Brain microvascular endothelial cell (primary cell): ENCODE results near the gene ZNF17.

ENCODE experiments used
- DNase-seq: peaks from one replicate; pipeline ENCODE4 v3.0.0-alpha.2; 2020
- H3K27ac ChIP-seq: fragments of 250-450 bp; sonication (Bioruptor Pico); 2 replicates; pipeline ENCODE4 v1.5.1; 2020; ENCODE audit warnings: mild to moderate bottlenecking, moderate library complexity
- H3K27me3 ChIP-seq: fragments of 250-450 bp; sonication (Bioruptor Pico); replicated peaks from 2 replicates; pipeline ENCODE4 v1.5.1; 2020; ENCODE audit warnings: mild to moderate bottlenecking
- H3K36me3 ChIP-seq: fragments of 250-450 bp; sonication (Bioruptor Pico); replicated peaks from 2 replicates; pipeline ENCODE4 v1.5.1; 2020; ENCODE audit warnings: mild to moderate bottlenecking
- H3K4me3 ChIP-seq: 2 replicates; pipeline ENCODE4 v1.5.1; 2011; ENCODE audit warnings: low read depth, mild to moderate bottlenecking, control low read depth, low read length, moderate library complexity
- in situ Hi-C: cut with HindIII; loops from 2 replicates; pipeline ENCODE4 v1.10.0; 2017; ENCODE audit warnings: low sequenced_read_pairs, low pct_ligation_motif_present
- TF ChIP-seq, protein P1 (sequence below): IDR thresholded peaks from 2 replicates; pipeline ENCODE4 v1.5.1; 2011; ENCODE audit warnings: low read depth, mild to moderate bottlenecking, moderate library complexity, low read length, control low read depth, inconsistent platforms; ENCODE audit errors: missing control alignments

Gene ZNF17

DNA sequence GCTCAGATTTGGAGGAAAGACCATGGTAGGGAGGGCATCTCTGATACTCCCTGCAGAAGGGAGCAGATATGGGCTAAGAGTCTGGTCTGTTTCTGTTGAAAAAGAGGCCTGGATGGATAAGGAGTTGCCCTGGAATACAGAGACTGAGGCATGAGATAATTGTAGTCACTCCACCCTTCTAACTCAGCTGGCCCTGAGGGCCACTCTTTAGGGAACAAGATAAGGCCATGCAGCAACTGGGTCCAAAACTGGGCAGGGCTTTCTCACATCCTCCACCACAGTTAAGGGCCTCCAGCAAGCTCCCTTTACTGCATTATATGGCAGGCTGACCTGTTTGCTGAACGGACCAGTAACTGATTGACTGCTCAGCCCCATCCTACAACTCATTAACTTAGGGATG, 25.5 kb downstream of the ZNF17 start:
- in situ Hi-C loops = no loop called here
- H3K4me3 ChIP-seq = peak overlapping the region; percentile 83
- no peak for DNase-seq
- H3K36me3 ChIP-seq = peaks cover 2% of the 10 kb centered on the region
- TF ChIP-seq, protein P1, sequence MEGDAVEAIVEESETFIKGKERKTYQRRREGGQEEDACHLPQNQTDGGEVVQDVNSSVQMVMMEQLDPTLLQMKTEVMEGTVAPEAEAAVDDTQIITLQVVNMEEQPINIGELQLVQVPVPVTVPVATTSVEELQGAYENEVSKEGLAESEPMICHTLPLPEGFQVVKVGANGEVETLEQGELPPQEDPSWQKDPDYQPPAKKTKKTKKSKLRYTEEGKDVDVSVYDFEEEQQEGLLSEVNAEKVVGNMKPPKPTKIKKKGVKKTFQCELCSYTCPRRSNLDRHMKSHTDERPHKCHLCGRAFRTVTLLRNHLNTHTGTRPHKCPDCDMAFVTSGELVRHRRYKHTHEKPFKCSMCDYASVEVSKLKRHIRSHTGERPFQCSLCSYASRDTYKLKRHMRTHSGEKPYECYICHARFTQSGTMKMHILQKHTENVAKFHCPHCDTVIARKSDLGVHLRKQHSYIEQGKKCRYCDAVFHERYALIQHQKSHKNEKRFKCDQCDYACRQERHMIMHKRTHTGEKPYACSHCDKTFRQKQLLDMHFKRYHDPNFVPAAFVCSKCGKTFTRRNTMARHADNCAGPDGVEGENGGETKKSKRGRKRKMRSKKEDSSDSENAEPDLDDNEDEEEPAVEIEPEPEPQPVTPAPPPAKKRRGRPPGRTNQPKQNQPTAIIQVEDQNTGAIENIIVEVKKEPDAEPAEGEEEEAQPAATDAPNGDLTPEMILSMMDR = no peak
- H3K27me3 ChIP-seq = no peaks in the 10 kb centered on the region
- no peak overlapping the region for H3K27ac ChIP-seq

DNA sequence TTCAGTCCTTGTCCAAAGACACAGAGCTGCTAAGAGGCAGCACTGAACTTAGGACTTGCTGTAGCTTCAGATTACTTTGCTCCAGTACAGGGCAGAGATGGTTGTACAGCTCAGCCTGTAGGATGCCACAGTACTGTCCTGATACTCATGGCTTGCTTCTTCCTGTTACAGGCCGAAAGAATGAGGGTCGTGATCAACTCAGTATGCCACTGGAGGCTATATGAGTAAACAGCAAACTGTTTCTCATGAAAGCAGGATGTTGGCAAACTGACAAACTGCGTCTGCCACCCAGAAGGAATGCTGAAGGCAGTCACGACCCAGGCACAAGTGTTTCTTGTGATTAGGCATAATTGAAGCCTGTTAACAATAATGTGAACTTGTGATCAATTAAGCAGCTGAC, 27.0 kb downstream of the ZNF17 start:
- peak; percentile 4 for DNase-seq
- Histone ChIP-seq H3K36me3 (peaks cover 5% of the 10 kb centered on the region), H3K27me3 (no peaks in the 10 kb centered on the region), H3K4me3 (no peak overlapping the region), H3K27ac (no peak overlapping the region)
- TF ChIP-seq, protein P1 = no peak
- in situ Hi-C loops = no loop called here

DNA sequence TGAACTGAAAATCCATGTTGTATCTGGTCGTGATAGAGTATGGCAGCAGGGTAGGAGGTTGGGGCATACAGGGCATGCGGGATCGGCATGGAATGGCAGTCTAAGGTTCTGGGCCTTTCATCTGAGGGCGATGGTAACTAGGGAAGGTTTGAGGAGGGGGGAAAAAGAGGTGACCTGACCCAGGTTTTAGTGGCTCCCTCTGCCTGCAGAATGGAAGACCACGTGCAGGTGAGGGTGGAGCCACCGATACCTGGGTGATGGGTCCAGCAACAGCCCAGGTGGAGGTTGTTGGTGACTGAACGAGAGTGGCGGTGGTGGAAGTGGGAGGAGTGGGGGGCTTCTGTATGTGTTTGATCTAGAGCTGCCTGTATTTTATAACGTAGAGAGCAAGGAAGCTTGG, 28.0 kb downstream of the ZNF17 start:
- TF ChIP-seq, protein P1 = no peak
- Histone ChIP-seq H3K36me3 (peaks cover 15% of the 10 kb centered on the region), H3K4me3 (no peak overlapping the region), H3K27me3 (no peaks in the 10 kb centered on the region), H3K27ac (no peak overlapping the region)
- DNase-seq = no peak
- in situ Hi-C loops = no loop called here

DNA sequence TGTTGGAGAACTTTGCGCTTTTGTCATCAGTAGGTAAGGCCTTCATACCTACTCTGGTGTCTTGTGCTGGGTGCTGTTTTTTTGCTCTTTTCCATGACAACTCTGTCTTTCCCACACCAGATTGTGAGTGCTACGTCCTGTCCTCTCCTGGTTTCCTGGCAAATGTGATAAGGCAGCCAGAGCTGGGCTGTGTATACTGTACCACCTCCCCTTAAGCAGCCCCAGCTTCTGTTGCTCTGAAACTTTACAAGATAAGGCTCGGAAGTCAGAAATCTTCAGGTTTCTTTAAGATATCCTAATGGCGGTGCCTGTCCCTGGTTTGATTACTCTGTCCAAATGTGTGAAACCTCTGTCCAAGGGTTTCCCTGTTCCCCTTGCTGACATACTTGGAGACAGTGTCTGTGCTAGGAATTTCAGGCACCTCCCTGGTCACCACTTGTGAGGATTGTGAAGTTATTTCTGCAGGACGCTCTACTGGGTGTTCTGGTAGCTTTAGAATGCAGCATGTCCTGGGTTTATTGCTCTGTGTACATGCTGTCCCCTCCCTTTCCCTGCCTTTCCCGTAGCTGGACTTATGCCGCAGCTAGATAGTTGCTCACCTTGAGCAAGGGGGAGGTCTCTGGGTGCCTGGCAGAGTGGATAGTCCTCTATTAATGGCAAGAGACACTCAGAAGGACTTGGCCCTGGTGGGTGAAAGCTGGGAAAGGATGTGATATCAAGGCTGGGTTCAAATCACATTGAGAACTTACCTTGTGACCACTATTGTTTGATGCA, 31.2 kb downstream of the ZNF17 start:
- DNase-seq = no peak
- TF ChIP-seq, protein P1 = no peak
- Histone ChIP-seq H3K36me3 (peaks cover 29% of the 10 kb centered on the region), H3K27ac (no peak overlapping the region), H3K4me3 (no peak overlapping the region), H3K27me3 (no peaks in the 10 kb centered on the region)
- in situ Hi-C loops = no loop called here

DNA sequence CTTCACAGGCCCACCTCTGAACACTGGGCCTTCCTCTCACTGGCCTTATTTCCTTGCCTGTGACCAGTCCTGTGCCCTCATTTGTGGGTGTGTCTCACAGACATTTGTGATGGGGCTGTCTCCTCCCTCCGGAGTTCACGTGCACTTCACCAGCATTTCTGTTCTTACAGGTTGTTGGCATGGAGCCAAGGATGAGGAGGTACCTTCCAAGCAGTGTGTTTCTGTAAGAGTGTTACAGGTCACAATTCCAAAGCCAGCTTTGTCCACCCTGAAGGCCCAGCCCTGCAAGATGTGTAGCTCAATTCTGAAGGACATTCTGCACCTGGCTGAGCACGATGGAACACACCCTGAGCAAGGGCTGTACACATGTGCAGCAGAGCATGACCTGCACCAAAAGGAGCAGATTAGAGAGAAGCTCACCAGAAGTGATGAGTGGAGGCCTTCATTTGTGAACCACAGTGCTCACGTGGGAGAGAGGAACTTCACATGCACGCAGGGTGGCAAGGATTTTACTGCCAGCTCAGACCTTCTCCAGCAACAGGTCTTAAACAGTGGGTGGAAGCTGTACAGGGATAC, 32.2 kb downstream of the ZNF17 start:
- Histone ChIP-seq H3K4me3 (no peak overlapping the region), H3K36me3 (peaks cover 29% of the 10 kb centered on the region), H3K27ac (no peak overlapping the region), H3K27me3 (no peaks in the 10 kb centered on the region)
- TF ChIP-seq, protein P1 = no peak
- in situ Hi-C loops = no loop called here
- no peak for DNase-seq
